Measurements from ENCODE around the gene RHBDD1. TPM values are rescaled to one million over a fixed set of nuclear protein-coding genes. Genes with fewer than 3 reads are reported as not detected.

Gene RHBDD1
- total RNA-seq, 1 donor from 2014 or later, result 9.9 TPM

DNA sequence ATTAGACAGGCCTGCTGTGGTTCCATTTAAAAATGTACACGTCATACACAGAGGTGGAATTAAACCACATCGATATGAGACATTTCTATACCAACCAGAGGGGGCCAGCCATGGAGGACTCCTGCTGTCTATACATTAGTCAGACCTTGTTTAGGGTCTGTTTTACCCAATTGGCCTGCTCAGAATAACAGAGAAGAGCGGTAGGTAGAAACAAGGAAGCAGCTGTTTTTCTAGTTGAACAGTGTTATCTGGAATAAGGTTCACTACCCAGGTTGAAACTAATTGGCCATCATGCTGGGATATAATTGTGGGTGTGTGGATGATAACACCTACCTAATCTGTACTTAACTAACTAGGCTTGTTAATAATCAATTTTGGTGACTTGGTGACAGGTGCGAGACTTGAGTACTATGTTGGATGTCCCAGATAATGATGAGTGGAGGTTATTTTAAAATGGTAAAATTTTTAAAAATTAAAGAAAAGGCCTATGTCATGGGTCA is 47.5 kb downstream of the RHBDD1 start:
- DNase-seq (ENCODE audit: extremely low read depth, low read depth, low spot score), result no peak

DNA sequence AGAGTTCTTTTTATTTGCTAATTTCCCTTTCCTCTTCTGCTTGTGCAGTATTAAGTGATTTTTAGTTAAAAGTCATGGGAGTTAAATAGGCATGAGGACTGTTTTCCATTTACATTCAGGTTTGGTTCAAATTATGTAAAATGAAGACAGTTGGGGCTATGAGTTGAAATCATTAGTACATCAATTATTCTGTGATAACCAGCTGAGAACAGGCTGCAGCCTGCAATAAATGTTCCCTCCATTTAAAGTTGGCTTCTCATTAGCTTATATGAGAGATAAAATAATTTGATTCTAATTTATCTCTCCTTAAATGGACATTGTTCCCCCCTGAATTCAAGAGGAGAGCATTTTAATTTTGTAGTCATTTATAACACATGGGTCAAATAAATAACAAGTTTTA is 48.3 kb downstream of the RHBDD1 start:
- DNase-seq (ENCODE audit: extremely low read depth, low read depth, low spot score), result no peak

GRCh38 chr2:226885769-226886435 is 50.0 kb downstream of the RHBDD1 start:
- DNase-seq (ENCODE audit: extremely low read depth, low read depth, low spot score), result no peak

DNA sequence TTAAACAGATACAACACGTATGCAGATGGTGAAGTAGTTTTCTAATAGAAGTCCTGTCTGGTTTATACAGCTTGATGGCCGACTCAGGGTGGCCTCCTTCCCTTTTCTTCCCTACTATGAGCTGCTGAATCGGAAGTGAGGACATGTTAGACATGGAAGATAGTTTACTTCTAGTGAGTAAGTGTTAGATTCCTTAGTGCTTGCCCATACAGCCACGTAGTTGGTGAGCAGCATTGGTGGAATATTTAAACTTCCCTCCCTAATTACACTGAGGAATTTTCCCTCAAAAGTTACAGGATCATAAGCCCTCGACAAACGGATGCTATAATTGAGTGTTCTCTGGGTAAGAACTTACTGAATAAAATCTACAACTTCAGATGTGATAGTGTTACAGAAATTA is 52.1 kb downstream of the RHBDD1 start:
- no peak for DNase-seq (ENCODE audit: extremely low read depth, low read depth, low spot score)

GRCh38 chr2:226888378-226888965 is 52.6 kb downstream of the RHBDD1 start:
- no peak for DNase-seq (ENCODE audit: extremely low read depth, low read depth, low spot score)

- DNase-seq (ENCODE audit: extremely low read depth, low read depth, low spot score), result no peak
These were observed 53.1 kb downstream of the RHBDD1 start for GRCh38 chr2:226888971-226889370.

GRCh38 chr2:226890286-226890685 is 54.4 kb downstream of the RHBDD1 start:
- no peak for DNase-seq (ENCODE audit: extremely low read depth, low read depth, low spot score)

DNA sequence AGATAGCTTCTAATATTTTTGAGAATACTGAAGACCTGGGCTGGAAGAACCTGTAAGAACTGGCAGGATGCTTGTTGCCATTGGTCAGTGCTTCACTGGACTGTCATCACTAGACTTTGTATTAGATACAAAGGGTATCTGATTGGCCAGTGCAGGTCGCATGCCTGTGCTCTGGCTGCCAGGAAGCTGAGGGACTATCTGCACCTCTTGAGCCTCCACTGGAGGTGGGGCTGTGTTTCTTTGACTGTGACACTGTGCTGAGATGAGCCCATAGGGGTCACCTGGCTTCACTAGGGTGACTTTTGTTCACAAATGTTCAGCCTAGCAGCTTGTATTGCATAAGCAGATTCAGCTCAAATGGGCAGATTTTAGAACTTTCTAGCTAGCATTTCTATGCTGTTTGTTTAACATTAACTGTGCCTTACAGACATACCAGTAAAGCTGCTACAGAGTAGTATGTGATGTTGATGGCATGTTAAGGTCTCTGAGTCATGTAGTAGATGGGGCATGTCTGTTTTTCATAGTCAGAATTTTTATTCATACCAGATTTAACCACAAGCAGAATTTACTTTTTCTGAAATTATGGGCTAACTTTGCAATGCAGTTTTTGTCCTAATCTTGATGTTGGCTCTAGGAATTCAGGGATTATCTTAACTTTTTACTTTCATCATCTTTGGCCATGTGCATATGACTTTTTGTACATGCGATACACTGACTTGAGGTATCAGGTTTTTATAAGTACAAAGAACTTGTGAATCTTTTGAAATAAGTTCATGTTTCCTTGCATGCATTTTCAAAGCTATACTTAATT is 56.1 kb downstream of the RHBDD1 start:
- no peak for DNase-seq (ENCODE audit: extremely low read depth, low read depth, low spot score)

DNA sequence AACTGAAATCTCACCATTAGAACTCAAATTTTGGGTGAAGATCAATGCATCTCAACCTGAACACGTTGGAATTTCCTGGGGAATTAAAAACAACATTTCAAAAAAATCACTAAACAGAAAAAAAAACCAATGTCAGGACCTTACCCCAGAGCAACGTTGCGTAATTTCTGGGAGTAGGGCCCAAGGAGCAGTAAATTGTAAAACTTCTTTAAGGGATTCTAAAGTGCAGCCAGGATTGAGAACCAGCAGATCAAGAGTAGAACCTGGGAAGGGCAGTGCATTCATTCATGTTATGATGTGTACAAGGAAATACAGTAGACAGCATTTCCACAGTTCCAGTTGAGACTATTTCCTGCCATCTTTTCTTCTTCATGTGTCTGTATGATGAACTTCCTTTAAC is 56.9 kb downstream of the RHBDD1 start:
- no peak for DNase-seq (ENCODE audit: extremely low read depth, low read depth, low spot score)

- no peak for DNase-seq (ENCODE audit: extremely low read depth, low read depth, low spot score)
These were observed 57.4 kb downstream of the RHBDD1 start for GRCh38 chr2:226893216-226893615.

- DNase-seq (ENCODE audit: extremely low read depth, low read depth, low spot score), result no peak
These were observed 58.9 kb downstream of the RHBDD1 start for GRCh38 chr2:226894752-226895151.

DNA sequence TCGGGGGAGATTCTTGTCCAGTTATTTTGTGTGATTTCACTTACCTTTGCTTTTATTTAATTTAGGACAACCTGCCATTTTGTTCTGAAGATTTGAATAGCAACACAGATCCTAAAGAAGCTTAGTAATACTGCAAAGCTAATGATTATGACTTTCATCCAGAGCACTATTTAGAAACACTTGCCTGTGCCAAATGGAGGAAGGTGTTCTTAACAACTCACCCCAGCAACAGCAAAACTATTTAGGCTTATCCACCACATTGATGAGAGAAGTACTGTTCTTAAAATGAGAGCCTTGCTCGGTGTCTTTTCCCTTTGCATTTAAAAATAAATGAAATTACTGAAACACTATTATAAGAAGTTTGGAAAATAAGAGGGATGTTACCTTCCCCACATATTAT is 59.7 kb downstream of the RHBDD1 start:
- no peak for DNase-seq (ENCODE audit: extremely low read depth, low read depth, low spot score)

- DNase-seq (ENCODE audit: extremely low read depth, low read depth, low spot score), result no peak
These were observed 62.3 kb downstream of the RHBDD1 start for GRCh38 chr2:226898121-226898520.

- no peak for DNase-seq (ENCODE audit: extremely low read depth, low read depth, low spot score)
These were observed 63.0 kb downstream of the RHBDD1 start for GRCh38 chr2:226898897-226899296.

GRCh38 chr2:226902041-226902966 is 66.5 kb downstream of the RHBDD1 start:
- DNase-seq (ENCODE audit: extremely low read depth, low read depth, low spot score), result no peak

GRCh38 chr2:226903179-226903578 is 67.3 kb downstream of the RHBDD1 start:
- no peak for DNase-seq (ENCODE audit: extremely low read depth, low read depth, low spot score)

DNA sequence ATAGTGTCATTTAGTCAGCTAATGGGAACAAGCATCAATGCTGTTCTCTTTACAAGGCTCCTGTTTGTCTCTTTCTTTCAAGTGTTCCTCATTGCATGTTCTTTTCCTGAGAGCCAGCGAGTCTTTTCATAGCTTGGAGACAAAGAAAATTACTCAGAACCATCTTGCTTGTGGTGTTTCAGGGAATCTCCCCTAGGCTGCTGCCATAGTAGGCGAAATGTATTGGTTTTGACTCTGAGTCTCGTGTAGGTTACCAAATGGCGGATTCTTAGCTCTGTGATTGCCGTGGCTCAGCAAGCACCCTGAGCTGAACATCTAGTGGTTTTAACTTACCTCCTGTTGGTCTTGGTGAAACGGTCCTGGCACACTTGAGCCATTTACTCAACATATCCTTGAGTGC is 68.7 kb downstream of the RHBDD1 start:
- no peak for DNase-seq (ENCODE audit: extremely low read depth, low read depth, low spot score)

- DNase-seq (ENCODE audit: extremely low read depth, low read depth, low spot score), result no peak
These were observed 69.9 kb downstream of the RHBDD1 start for GRCh38 chr2:226905718-226906117.

GRCh38 chr2:226906163-226906693 is 70.4 kb downstream of the RHBDD1 start:
- DNase-seq (ENCODE audit: extremely low read depth, low read depth, low spot score), result no peak

- DNase-seq (ENCODE audit: extremely low read depth, low read depth, low spot score), result no peak
These were observed 73.3 kb downstream of the RHBDD1 start for GRCh38 chr2:226909126-226909525.

All from glomerular endothelial cell (primary cell).